ENCODE data around the gene SLC24A5.

SLC24A5 gene

GRCh38 chr15:48120745-48121144, at the start of gene SLC24A5:
Gene SLC24A5 (plus strand): TSS chr15:48120990. CDS start chr15:48121045, 55 bp downstream.
- no peak for DNase-seq (ENCODE audit: low read depth, low spot score)

GRCh38 chr15:48072941-48073340, 47.8 kb upstream of the SLC24A5 start:
- DNase-seq (ENCODE audit: low read depth, low spot score), result no peak

- DNase-seq (ENCODE audit: low read depth, low spot score), result no peak
Measured at GRCh38 chr15:48073881-48074280, 46.9 kb upstream of the SLC24A5 start.

- no peak for DNase-seq (ENCODE audit: low read depth, low spot score)
Measured at GRCh38 chr15:48076454-48076853, 44.3 kb upstream of the SLC24A5 start.

- DNase-seq (ENCODE audit: low read depth, low spot score), result no peak
Measured at GRCh38 chr15:48077616-48078184, 43.1 kb upstream of the SLC24A5 start.

- DNase-seq (ENCODE audit: low read depth, low spot score), result no peak
Measured at GRCh38 chr15:48084759-48085590, 35.8 kb upstream of the SLC24A5 start.

GRCh38 chr15:48085591-48085930, 35.2 kb upstream of the SLC24A5 start:
- no peak for DNase-seq (ENCODE audit: low read depth, low spot score)

- no peak for DNase-seq (ENCODE audit: low read depth, low spot score)
Measured at GRCh38 chr15:48086133-48086532, 34.7 kb upstream of the SLC24A5 start.

GRCh38 chr15:48086576-48086975, 34.2 kb upstream of the SLC24A5 start:
- no peak for DNase-seq (ENCODE audit: low read depth, low spot score)

- no peak for DNase-seq (ENCODE audit: low read depth, low spot score)
Measured at GRCh38 chr15:48087844-48088243, 32.9 kb upstream of the SLC24A5 start.

- DNase-seq (ENCODE audit: low read depth, low spot score), result no peak
Measured at GRCh38 chr15:48089702-48090101, 31.1 kb upstream of the SLC24A5 start.

GRCh38 chr15:48090115-48090514, 30.7 kb upstream of the SLC24A5 start:
- DNase-seq (ENCODE audit: low read depth, low spot score), result no peak

- no peak for DNase-seq (ENCODE audit: low read depth, low spot score)
Measured at GRCh38 chr15:48090666-48091065, 30.1 kb upstream of the SLC24A5 start.

- DNase-seq (ENCODE audit: low read depth, low spot score), result no peak
Measured at GRCh38 chr15:48091522-48091921, 29.3 kb upstream of the SLC24A5 start.

GRCh38 chr15:48096355-48096786, 24.4 kb upstream of the SLC24A5 start:
- no peak for DNase-seq (ENCODE audit: low read depth, low spot score)

GRCh38 chr15:48096813-48097212, 24.0 kb upstream of the SLC24A5 start:
- no peak for DNase-seq (ENCODE audit: low read depth, low spot score)

GRCh38 chr15:48097264-48097663, 23.5 kb upstream of the SLC24A5 start:
- no peak for DNase-seq (ENCODE audit: low read depth, low spot score)

GRCh38 chr15:48101376-48101961, 19.3 kb upstream of the SLC24A5 start:
- DNase-seq (ENCODE audit: low read depth, low spot score), result no peak

- DNase-seq (ENCODE audit: low read depth, low spot score), result no peak
Measured at GRCh38 chr15:48102167-48102566, 18.6 kb upstream of the SLC24A5 start.

- no peak for DNase-seq (ENCODE audit: low read depth, low spot score)
Measured at GRCh38 chr15:48103647-48104046, 17.1 kb upstream of the SLC24A5 start.

GRCh38 chr15:48105936-48106335, 14.9 kb upstream of the SLC24A5 start:
- no peak for DNase-seq (ENCODE audit: low read depth, low spot score)

- no peak for DNase-seq (ENCODE audit: low read depth, low spot score)
Measured at GRCh38 chr15:48109212-48109611, 11.6 kb upstream of the SLC24A5 start.

All from activated naive CD8-positive, alpha-beta T cell treated with anti-CD3 and anti-CD28 coated beads, Interleukin-2, amount 50 U/mL, for 16 hours (primary cell).